ENCODE results near the gene NACC2.
"Not testable (repeated sequence)": the region's sequence is repeated elsewhere in the genome, so short reads cannot be mapped to it uniquely, and the experiment has no call there.

The NACC2 gene

DNA sequence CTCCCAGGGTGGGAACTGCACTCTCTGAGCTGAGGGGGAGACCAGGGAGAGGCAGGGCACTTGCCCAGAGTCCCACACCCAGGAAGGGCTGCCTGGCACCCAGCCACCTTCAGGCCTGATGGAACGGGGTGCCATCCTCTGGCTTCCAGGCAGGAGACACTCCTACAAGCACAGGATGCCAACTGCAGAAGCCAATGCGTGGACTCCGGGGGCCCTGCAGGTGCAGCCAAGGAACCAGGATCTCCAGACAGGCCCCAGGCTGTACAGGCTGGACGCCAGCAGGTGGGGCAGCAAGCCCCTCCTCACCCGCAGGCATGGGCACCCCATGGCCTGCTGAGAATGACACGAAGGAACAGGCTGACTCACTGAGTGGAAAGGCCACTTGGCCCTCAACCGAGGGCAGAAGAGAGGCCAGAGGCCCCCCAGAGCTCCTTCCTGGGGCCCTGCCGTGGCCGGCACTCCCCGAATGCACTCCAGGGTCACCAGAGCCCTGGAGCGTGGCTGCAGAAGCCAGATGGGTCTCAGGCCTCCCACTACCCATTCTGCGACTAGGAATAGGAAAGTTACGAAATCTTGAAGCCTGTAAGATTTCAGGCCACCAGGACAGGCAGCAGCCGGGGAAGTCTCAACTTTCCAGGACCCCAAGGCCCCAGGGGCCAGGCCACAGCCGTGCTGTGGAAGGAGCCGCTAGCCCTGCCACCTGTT is 15.7 kb downstream of the NACC2 start:
- DNase-seq: no peak

GRCh38 chr9:136078498-136079011 is 16.5 kb downstream of the NACC2 start:
- DNase-seq: no peak

DNA sequence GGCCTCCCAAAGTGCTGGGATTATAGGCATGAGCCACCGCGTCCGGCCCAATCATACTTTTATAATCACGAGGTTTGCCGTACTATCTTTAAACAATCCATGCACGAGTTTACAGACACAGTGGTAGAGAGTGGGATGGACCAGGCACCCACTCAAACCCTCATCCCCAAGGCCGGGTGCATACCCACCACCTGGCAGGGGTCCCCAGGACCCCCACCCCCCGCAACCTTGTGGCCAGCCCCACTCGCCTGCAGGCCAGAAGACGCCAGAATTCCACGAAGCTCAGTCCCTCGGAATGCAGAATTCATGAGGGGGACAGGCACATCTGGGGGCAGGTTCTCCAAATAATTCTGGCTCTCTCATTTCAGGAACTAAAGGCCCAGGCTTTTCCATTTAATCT is 17.1 kb downstream of the NACC2 start:
- no peak for DNase-seq

DNA sequence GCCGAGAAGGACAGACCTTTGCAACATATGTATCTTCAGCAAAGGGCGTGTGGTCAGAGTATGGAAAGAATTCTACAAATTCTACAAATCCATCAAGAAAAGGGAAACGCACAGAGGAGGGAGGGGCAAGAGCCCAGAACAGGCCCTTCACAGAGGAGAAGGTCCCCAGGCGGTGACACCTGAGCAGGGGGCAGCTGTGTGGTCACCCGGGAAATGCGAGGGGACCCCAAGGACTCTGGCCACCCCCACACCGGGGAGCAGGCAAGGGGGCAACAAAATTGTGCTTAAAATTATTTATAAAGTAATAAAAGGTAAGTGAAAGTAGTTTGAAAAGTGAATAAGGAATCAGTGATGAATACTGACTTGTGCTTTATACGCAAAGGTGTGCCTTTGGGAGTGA is 17.6 kb downstream of the NACC2 start:
- no peak for DNase-seq

- DNase-seq: no peak
These were observed 19.0 kb downstream of the NACC2 start for GRCh38 chr9:136075881-136076678.

GRCh38 chr9:136075134-136075841 is 19.8 kb downstream of the NACC2 start:
- DNase-seq: no peak

DNA sequence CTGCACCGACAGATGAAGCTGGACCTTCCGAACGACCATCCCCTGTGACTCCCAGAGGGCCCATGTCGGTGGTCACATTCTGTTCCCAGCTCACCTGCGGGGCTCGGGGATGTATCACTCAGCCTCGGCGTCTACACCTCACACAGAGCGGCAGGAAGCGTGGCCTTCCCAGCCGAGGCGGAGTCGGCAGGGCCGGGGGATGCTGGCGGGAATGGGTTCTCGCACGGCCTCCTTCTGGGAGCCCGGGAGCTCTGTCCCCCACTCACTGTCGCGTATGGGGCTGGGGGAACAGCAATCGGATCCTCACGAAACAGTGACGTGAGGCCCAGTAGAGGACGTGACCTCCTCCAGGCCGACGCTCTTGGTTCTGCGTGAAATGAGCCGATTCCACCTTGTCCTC is 20.4 kb downstream of the NACC2 start:
- DNase-seq: no peak

DNA sequence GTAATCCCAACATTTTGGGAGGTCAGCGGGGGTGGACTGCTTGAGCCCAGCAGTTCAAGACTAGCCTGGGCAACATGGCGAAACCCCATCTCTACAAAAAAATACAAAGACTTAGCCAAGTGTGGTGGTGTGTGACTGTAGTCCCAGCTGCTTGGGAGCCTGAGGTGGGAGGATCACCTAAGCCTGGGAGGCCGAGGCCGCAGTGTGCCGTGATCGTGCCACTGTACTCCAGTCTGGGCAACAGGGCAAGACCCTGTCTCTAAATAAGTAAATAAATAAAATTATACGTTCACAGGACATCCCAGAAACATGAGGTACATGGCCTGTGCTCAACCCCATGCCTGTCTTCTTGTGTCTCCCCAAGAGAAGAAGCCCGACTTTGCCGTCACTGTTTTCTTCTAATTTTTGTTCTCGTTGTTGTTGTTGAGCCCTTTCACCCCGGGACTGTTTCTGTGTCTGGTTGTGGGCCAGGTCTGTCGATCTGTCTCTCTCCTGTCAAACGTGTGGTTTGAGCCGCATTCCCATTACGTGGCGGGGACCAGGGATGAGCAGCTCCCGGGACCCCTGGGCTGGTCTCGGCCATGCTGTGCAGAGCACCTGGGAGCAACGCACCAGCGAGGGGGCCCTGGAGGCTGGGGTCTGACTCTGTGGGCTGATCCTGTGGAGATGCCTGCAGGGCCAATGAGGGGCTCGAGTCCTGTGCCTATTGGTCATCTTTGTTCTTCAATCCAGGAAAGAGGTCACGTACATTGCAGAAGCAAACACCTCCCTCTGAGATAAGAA is 32.2 kb downstream of the NACC2 start:
- no peak for DNase-seq

DNA sequence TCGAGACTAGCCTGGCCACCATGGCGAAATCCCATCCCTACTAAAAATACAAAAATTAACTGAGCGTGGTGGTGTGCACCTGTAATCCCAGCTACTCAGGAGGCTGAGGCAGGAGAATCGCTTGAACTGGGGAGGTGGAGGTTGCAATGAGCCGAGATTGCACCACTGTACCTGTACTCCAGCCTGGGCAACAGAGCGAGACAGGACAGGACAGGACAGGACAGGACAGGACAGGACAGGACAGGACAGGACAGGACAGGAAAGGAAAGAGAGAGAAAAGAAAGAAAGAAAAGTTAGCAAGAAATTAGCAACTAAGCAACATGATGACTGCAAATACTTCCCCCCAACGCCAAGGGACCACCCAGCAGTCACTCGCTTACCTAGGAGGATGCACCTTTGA is 33.2 kb downstream of the NACC2 start:
- DNase-seq: not testable (repeated sequence)

DNA sequence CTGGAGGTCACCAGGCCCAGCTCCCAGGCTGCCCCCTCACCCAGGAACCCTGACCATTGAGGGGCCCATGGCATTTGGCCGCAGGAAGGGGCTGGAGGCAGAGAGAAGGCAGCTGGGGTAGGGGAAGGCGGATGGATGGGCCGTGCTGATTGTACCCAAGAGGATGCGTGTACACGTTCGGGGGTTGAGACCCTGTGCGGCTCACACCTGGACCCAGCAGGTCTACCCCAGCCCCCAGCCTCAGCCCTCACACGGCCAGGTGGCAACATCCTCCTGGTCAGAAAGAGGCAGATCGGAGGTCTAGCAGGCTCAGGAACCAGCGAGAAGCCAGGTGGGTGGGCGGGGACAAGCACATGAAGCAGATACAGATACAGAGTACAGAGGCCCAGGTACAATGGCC is 33.7 kb downstream of the NACC2 start:
- no peak for DNase-seq

DNA sequence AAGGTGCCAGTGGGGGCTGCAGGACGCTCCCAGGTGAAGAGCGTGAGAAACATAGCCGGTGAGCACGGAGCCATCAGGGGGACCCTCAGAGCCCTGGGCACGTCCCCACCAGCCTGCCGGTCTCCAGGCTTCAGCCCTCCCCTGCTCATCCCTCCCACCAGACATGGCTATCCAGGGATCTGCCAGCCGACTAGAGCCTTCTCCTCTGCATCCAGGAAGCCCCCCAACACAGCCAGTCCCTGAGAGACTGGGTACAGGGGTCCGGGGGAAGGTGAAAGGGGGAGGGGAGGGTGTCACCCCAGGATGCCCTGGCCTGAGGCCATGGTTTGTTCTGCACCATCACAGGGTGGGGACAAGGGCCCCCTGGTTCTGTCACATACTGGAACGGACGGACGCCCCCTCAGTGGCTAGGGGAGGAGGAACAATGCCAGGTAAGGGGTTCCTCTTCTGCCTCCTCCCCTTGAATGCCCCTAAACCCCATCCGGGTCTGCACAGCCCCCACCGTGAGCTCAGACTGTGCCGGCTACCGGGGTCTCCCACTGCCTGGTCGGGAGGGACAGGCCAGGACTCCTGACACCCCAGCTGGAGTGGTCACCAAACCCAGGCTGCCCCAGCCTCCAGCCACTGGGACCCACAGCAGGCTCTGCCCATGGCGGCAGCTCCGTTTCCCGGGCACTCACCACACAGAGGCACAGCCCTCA is 34.3 kb downstream of the NACC2 start:
- DNase-seq: no peak

DNA sequence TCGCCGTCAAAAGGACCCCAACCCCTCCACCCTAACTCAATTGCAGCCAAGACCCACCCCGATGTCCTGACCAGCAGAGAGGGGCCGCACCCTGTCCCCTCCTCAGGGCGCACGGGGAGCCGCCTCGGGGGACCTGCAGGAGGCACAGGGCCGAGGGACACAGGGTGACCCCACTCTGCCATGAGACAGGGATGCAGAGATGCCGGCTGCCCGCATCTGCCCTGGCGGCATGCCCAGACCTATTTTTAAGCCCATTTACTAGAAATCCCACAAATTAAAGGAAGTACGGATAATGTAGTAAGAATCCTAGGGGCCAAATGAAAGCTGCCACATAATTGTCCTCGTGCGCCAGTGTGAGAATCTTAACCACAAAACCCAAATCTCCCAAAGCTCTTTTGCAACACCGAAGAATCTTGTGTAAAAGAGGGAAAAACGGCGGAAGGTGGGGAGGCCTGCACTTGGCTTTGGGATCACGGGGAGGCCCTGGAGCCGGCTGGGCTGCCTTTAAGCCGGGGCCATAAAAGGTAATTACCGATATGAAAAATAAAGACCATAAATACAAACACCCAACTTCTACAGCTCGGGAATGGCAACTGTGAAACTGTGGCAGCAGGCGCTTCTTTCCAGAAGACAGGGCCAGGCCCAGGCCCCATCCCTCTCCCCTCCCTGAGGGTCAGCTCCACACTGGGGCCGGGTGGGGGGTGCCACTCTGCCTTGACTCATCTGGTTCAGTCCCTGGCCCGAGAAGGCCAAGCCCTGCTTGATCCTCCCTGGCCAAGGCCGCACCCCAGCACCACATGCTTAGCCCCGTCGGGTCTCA is 35.0 kb downstream of the NACC2 start:
- DNase-seq: no peak

- DNase-seq: no peak
These were observed 35.7 kb downstream of the NACC2 start for GRCh38 chr9:136059321-136059791.

DNA sequence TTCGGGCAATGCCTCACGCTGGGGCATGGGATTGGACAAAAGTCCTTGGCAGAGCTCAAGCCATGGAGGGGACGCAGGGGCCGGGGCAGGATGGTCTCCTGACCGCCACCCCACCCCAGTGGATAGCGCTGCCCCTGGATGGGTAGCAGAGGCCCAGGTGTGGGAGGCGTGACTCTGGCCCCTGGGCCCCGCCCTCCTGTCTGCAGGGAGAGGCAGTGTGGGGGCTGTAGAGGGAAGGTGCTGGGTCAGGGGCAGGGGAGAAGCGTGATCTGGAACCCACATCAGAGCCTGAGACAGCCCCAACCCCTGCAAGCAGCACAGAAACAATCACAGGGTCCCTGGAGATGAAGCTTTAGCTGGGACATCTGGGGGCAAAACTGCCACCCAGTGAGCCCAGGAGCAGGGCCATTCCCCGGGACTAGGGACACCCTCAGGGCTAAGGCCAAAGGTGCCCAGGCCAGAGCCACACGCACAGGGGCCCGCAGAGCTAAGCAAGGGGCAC is 36.2 kb downstream of the NACC2 start:
- no peak for DNase-seq

DNA sequence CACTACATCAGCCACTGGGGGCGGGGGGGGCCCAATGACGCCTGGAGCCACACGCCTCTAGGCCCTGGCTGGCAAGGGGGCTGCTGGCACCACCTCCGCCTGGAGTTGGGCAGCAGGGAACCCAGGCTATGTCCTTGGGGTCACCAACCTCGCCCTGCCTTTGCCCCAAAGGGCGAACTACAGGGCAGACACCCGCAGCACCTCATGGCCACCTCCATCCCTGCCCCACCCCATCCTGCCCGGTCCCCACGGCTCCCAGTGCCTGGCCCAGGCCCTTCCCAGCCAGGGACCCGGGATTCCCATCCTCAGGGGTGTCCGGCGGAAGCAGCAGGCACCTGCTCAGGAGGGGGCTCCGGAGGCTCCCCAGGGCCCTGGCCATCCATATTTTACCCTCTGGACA is 37.0 kb downstream of the NACC2 start:
- DNase-seq: no peak

GRCh38 chr9:136057236-136058081 is 37.6 kb downstream of the NACC2 start:
- no peak for DNase-seq

GRCh38 chr9:136056546-136057235 is 38.4 kb downstream of the NACC2 start:
- no peak for DNase-seq

- no peak for DNase-seq
These were observed 39.2 kb downstream of the NACC2 start for GRCh38 chr9:136055715-136056545.
